Testis (tissue), 3 donors: ENCODE data around the gene GRN. TPM values are rescaled to one million over a fixed set of nuclear protein-coding genes. Genes with fewer than 3 reads are reported as not detected.

Source experiments
- DNase-seq: peaks from one replicate; pipeline ENCODE4 v3.0.0-alpha.2; 2019
- H3K27ac ChIP-seq, 2 donors: fragments of 200-600 bp; sonication (generic); one replicate each; pipeline ENCODE4 v1.5.1; 2019
- H3K27me3 ChIP-seq: fragments of 200-600 bp; sonication (generic); one replicate; pipeline ENCODE4 v1.5.1; 2019
- H3K36me3 ChIP-seq: fragments of 200-600 bp; sonication (generic); one replicate; pipeline ENCODE4 v1.5.1; 2017; ENCODE audit warnings: low read depth; ENCODE audit errors: missing control alignments
- H3K4me1 ChIP-seq: fragments of 200-600 bp; sonication (generic); one replicate; pipeline ENCODE4 v1.5.1; 2019
- H3K4me3 ChIP-seq, 2 donors: fragments of 200-600 bp; sonication (generic); one replicate each; pipeline ENCODE4 v1.5.1; 2017 to 2019
- H3K9me3 ChIP-seq: fragments of 200-600 bp; sonication (generic); one replicate; pipeline ENCODE4 v1.5.1; 2017
- POLR2A ChIP-seq: fragments of 450-650 bp; IDR thresholded peaks from one replicate; pipeline ENCODE4 v1.6.1; 2017; ENCODE audit warnings: antibody characterized with exemption, mild to moderate bottlenecking, moderate library complexity
- WGBS, 2 donors: methylation state at CpG; one replicate each; pipeline ENCODE4 v1.1.5; 2018; 5-methylcytosine and 5-hydroxymethylcytosine counted together
- intact Hi-C: fragments of 100-400 bp; cut with DNase I; formaldehyde crosslinking; loops from one replicate; pipeline ENCODE4 v1.15.1; 2023; ENCODE audit warnings: low total_unique reads
- polyA plus RNA-seq: library from polyadenylated mRNA; stranded (reverse); fragments of 350-450 nt; fragmentation: Illumina TruSeq; extraction: RNeasy Lipid Tissue Mini Kit (QIAGEN cat#74804); gene quantifications from one replicate; pipeline ENCODE4 v1.2.3, GENCODE V29; 2014; ENCODE audit warnings: low read depth, low replicate concordance; ENCODE audit not compliant: insufficient read depth
- total RNA-seq, 2 donors: library from RNA; depleted of rRNA; stranded (reverse); fragments of >200 nt; gene quantifications; one replicate each; pipeline ENCODE4 v1.2.3, GENCODE V29; 2016
- TF ChIP-seq, protein P1 (sequence below), 3 experiments: fragments of 450-650 bp in 2 of 3; fragments of 200-600 bp in 1 of 3; sonication (generic) in 1 of 3; IDR thresholded peaks; one replicate each; pipeline ENCODE4 v1.5.1; 2016 to 2019; ENCODE audit warnings: antibody characterized with exemption in 3 of 3, mild to moderate bottlenecking in 2 of 3, moderate library complexity in 1 of 3

Gene GRN
- total and polyA plus RNA-seq, 3 donors from 2014 or later: 161 to 489 (median 263) TPM

DNA sequence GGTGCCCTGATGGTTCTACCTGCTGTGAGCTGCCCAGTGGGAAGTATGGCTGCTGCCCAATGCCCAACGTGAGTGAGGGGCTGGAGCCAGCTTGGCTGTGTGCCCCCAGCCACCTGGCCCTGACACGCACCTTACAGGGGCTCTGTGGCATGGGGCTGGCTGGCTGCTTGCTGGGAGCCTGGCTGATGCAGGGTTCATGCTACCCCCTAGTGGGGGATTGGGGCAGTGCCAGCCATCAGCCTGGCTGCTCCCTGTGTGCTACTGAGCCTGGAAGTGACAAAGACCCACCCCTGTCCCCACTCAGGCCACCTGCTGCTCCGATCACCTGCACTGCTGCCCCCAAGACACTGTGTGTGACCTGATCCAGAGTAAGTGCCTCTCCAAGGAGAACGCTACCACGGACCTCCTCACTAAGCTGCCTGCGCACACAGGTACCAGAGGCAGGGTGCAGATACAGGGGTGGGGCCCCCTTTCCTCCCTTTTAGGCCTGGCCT, 5.7 kb downstream of the GRN start:
- peak; percentile 79 for DNase-seq
- H3K27ac ChIP-seq: no peak overlapping the region
- no peaks in the 10 kb centered on the region for H3K36me3 ChIP-seq
- peaks cover 4% of the 10 kb centered on the region for H3K4me1 ChIP-seq
- 70 to 71% methylated on average over 2 to 6 of the region's 6 CpGs for WGBS, 2 donors
- H3K4me3 ChIP-seq: no peak overlapping the region
- TF ChIP-seq POLR2A: no peak
- TF ChIP-seq, protein P1, sequence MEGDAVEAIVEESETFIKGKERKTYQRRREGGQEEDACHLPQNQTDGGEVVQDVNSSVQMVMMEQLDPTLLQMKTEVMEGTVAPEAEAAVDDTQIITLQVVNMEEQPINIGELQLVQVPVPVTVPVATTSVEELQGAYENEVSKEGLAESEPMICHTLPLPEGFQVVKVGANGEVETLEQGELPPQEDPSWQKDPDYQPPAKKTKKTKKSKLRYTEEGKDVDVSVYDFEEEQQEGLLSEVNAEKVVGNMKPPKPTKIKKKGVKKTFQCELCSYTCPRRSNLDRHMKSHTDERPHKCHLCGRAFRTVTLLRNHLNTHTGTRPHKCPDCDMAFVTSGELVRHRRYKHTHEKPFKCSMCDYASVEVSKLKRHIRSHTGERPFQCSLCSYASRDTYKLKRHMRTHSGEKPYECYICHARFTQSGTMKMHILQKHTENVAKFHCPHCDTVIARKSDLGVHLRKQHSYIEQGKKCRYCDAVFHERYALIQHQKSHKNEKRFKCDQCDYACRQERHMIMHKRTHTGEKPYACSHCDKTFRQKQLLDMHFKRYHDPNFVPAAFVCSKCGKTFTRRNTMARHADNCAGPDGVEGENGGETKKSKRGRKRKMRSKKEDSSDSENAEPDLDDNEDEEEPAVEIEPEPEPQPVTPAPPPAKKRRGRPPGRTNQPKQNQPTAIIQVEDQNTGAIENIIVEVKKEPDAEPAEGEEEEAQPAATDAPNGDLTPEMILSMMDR (IDR thresholded peaks at IDR 0.05): peak; percentile 40 to 69 (median 51)
- intact Hi-C loops: no loop called here
- H3K27me3 ChIP-seq: no peaks in the 10 kb centered on the region
- H3K9me3 ChIP-seq: no peaks in the 10 kb centered on the region

DNA sequence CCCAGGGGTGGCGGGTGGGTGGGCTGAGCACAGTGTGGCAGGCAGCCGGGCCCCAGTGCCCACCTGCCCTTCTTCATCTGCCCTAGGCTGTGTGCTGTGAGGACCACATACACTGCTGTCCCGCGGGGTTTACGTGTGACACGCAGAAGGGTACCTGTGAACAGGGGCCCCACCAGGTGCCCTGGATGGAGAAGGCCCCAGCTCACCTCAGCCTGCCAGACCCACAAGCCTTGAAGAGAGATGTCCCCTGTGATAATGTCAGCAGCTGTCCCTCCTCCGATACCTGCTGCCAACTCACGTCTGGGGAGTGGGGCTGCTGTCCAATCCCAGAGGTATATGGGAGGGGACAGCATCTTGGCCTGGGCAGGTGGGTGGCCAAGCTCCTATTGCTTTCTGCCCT, 6.4 kb downstream of the GRN start:
- Histone ChIP-seq H3K4me1 (peaks cover 2% of the 10 kb centered on the region), H3K27ac (no peak overlapping the region), H3K4me3 (no peak overlapping the region), H3K9me3 (no peaks in the 10 kb centered on the region), H3K27me3 (no peaks in the 10 kb centered on the region), H3K36me3 (no peaks in the 10 kb centered on the region)
- no peak for DNase-seq
- TF ChIP-seq POLR2A: no peak
- TF ChIP-seq, protein P1 (IDR thresholded peaks at IDR 0.05): no peak
- WGBS, 2 donors: 75 to 90% methylated on average over 2 to 8 of the region's 8 CpGs
- intact Hi-C loops: no loop called here

DNA sequence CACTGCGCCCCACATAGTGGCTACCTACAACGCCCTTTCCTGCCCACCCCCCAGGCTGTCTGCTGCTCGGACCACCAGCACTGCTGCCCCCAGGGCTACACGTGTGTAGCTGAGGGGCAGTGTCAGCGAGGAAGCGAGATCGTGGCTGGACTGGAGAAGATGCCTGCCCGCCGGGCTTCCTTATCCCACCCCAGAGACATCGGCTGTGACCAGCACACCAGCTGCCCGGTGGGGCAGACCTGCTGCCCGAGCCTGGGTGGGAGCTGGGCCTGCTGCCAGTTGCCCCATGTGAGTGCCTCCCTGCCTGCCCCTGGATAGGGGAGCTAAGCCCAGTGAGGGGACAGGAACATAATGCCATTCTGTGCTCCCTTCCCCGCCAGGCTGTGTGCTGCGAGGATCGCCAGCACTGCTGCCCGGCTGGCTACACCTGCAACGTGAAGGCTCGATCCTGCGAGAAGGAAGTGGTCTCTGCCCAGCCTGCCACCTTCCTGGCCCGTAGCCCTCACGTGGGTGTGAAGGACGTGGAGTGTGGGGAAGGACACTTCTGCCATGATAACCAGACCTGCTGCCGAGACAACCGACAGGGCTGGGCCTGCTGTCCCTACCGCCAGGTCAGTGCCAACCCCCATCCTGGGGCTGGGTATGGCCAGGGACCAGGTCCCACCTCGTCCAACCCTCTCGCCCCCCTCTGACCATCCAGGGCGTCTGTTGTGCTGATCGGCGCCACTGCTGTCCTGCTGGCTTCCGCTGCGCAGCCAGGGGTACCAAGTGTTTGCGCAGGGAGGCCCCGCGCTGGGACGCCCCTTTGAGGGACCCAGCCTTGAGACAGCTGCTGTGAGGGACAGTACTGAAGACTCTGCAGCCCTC, 7.1 kb downstream of the GRN start:
- WGBS, 2 donors: 77 to 81% methylated on average over 12 to 35 of the region's 36 CpGs
- Histone ChIP-seq H3K4me1 (no peaks in the 10 kb centered on the region), H3K27ac (no peak overlapping the region), H3K36me3 (no peaks in the 10 kb centered on the region), H3K27me3 (no peaks in the 10 kb centered on the region), H3K4me3 (no peak overlapping the region), H3K9me3 (no peaks in the 10 kb centered on the region)
- intact Hi-C loops: no loop called here
- TF ChIP-seq POLR2A: no peak
- TF ChIP-seq, protein P1 (IDR thresholded peaks at IDR 0.05): no peak
- DNase-seq: no peak

DNA sequence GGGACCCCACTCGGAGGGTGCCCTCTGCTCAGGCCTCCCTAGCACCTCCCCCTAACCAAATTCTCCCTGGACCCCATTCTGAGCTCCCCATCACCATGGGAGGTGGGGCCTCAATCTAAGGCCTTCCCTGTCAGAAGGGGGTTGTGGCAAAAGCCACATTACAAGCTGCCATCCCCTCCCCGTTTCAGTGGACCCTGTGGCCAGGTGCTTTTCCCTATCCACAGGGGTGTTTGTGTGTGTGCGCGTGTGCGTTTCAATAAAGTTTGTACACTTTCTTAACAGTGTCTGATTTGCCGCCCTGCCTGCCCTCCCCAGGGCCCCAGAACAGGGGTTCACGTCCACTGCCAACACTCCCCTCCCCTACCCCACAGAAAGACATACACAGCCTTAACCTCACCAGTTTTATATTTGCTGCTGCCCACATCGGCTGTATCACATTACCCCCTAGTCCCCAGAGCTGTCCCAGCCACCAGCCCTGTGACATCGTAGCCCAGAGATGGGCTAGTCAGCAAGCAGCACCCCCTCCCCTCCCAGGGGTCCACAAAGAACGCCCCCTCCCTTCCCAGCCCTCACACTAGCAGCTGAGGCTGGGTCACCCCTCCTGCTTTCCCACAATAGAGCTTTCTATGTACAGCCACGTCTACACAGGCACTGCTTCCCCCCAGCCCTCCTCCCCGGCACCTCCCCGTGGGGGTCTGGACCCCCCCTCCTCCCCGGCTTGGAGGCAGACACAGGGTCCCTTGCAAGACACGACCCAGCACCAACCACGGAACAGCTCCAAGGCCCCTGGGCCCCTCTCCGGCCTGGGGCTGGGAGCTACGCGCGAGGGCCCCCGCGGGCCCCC, 7.9 kb downstream of the GRN start:
- Histone ChIP-seq H3K9me3 (no peaks in the 10 kb centered on the region), H3K36me3 (no peaks in the 10 kb centered on the region), H3K4me1 (no peaks in the 10 kb centered on the region), H3K27me3 (no peaks in the 10 kb centered on the region), H3K4me3 (peak overlapping the region; percentile 34 to 47), H3K27ac (peak overlapping the region in 1 of 2 donors; percentile 56)
- DNase-seq: no peak
- intact Hi-C loops: no loop called here
- WGBS, 2 donors: 42% methylated on average over 13 to 22 of the region's 22 CpGs
- no peak for TF ChIP-seq POLR2A
- TF ChIP-seq, protein P1 (IDR thresholded peaks at IDR 0.05): no peak
